GM23338 (cell line): Measurements from ENCODE around the gene CXCL8. TPM values are rescaled to one million over a fixed set of nuclear protein-coding genes. Genes with fewer than 3 reads are reported as not detected.
A peak's percentile ranks its signal among the peaks of the same experiment; 100 is the strongest.

Source experiments
- ATAC-seq: fragments of 200-7000 bp; cut with Tn5 transposase; 3 replicates; pipeline ENCODE4 v1.9.1; 2020
- DNase-seq: peaks from one replicate; pipeline ENCODE4 v3.0.0-alpha.2; 2015; ENCODE audit warnings: low spot score
- H2AFZ ChIP-seq: fragments of 200-600 bp; sonication (generic); 2 replicates; pipeline ENCODE4 v1.8.0; 2016; ENCODE audit warnings: antibody characterized with exemption, mild to moderate bottlenecking, moderate library complexity
- H3F3A ChIP-seq: fragments of 200-600 bp; sonication (generic); replicated peaks from 2 replicates; pipeline ENCODE4 v1.8.0; 2017; ENCODE audit warnings: antibody characterized with exemption, mixed run types, low read depth
- H3K27ac ChIP-seq: fragments of 200-600 bp; sonication (generic); 2 replicates; pipeline ENCODE4 v1.6.1; 2016; ENCODE audit warnings: low read depth
- H3K27me3 ChIP-seq: fragments of 200-600 bp; sonication (generic); 2 replicates; pipeline ENCODE4 v1.8.0; 2016; ENCODE audit warnings: mild to moderate bottlenecking, mixed run types, moderate library complexity; ENCODE audit not compliant: insufficient read depth
- H3K36me3 ChIP-seq: fragments of 200-600 bp; sonication (generic); 2 replicates; pipeline ENCODE4 v1.8.0; 2016; ENCODE audit warnings: mild to moderate bottlenecking; ENCODE audit not compliant: insufficient read depth
- H3K4me1 ChIP-seq: fragments of 200-600 bp; sonication (generic); 2 replicates; pipeline ENCODE4 v1.8.0; 2016; ENCODE audit warnings: mild to moderate bottlenecking, moderate library complexity; ENCODE audit not compliant: insufficient read depth
- H3K4me2 ChIP-seq: fragments of 200-600 bp; sonication (generic); 2 replicates; pipeline ENCODE4 v1.7.1; 2017; ENCODE audit warnings: mixed run types
- H3K4me3 ChIP-seq: fragments of 200-600 bp; sonication (generic); 2 replicates; pipeline ENCODE4 v1.6.1; 2016; ENCODE audit warnings: mixed run types
- H3K79me2 ChIP-seq: fragments of 200-600 bp; sonication (generic); replicated peaks from 2 replicates; pipeline ENCODE4 v1.8.0; 2017; ENCODE audit warnings: mild to moderate bottlenecking; ENCODE audit not compliant: insufficient read depth
- H3K9me2 ChIP-seq: fragments of 200-600 bp; sonication (generic); 2 replicates; pipeline ENCODE4 v1.8.0; 2017; ENCODE audit not compliant: insufficient read depth
- H4K20me1 ChIP-seq: fragments of 200-600 bp; sonication (generic); replicated peaks from 2 replicates; pipeline ENCODE4 v1.8.0; 2017; ENCODE audit warnings: mild to moderate bottlenecking; ENCODE audit not compliant: insufficient read depth
- H3K27ac Mint-ChIP-seq: 2 replicates; pipeline ENCODE4 v1.8.0; 2020; ENCODE audit warnings: inconsistent platforms, mild to moderate bottlenecking, moderate library complexity, mixed read lengths
- H3K27me3 Mint-ChIP-seq: 3 replicates; pipeline ENCODE4 v1.8.0; 2022; ENCODE audit warnings: low read depth, mild to moderate bottlenecking, moderate library complexity, mixed read lengths, inconsistent platforms; ENCODE audit not compliant: insufficient read depth, poor library complexity
- H3K36me3 Mint-ChIP-seq: 3 replicates; pipeline ENCODE4 v1.8.0; 2021; ENCODE audit warnings: low read depth, mild to moderate bottlenecking, inconsistent platforms, moderate library complexity, mixed read lengths
- H3K4me1 Mint-ChIP-seq: 3 replicates; pipeline ENCODE4 v1.8.0; 2020; ENCODE audit warnings: mild to moderate bottlenecking, inconsistent platforms, mixed read lengths
- H3K4me3 Mint-ChIP-seq: 3 replicates; pipeline ENCODE4 v1.8.0; 2021; ENCODE audit warnings: moderate library complexity, mild to moderate bottlenecking, inconsistent platforms, mixed read lengths
- H3K9me3 Mint-ChIP-seq: 3 replicates; pipeline ENCODE4 v1.8.0; 2020; ENCODE audit warnings: moderate library complexity, mild to moderate bottlenecking, inconsistent platforms, mixed read lengths
- EZH2phosphoT487 ChIP-seq: fragments of 200-600 bp; sonication (generic); IDR thresholded peaks from one replicate; pipeline ENCODE4 v1.8.1; 2018; ENCODE audit warnings: antibody characterized with exemption; ENCODE audit not compliant: unreplicated experiment
- JUNB ChIP-seq: IDR thresholded peaks from one replicate; pipeline ENCODE4 v1.6.1; 2016; ENCODE audit warnings: antibody characterized with exemption; ENCODE audit not compliant: unreplicated experiment
- NANOG ChIP-seq: IDR thresholded peaks from 2 replicates; pipeline ENCODE4 v1.6.1; 2016; ENCODE audit warnings: antibody characterized with exemption, borderline replicate concordance
- POLR2AphosphoS5 ChIP-seq: IDR thresholded peaks from 2 replicates; pipeline ENCODE4 v1.6.1; 2016; ENCODE audit warnings: antibody characterized with exemption, low read depth
- ZNF331 ChIP-seq: fragments of 250-450 bp; sonication (Bioruptor Pico); IDR thresholded peaks from 2 replicates; pipeline ENCODE4 v1.5.0; 2020; ENCODE audit warnings: low read depth, mild to moderate bottlenecking, moderate library complexity
- polyA plus RNA-seq: library from polyadenylated mRNA; unstranded; fragments of >200 nt; fragmentation: Nextera tagmentation; extraction: Ambion mirVana; gene quantifications from 2 replicates; pipeline ENCODE4 v1.2.1, GENCODE V29; 2016
- total RNA-seq: library from RNA; depleted of rRNA; stranded (reverse); fragments of >200 nt; shearing (Covaris generic); gene quantifications from 2 replicates; pipeline ENCODE4 v1.2.3, GENCODE V29; 2014
- TF ChIP-seq, protein P1 (sequence below), 2 experiments: fragments of 200-600 bp in 1 of 2; sonication (generic) in 1 of 2; conservative IDR thresholded peaks; 2 replicates each; pipeline versions ENCODE4 v1.5.1 to v1.6.1; 2016 to 2017; ENCODE audit warnings: antibody characterized with exemption in 2 of 2, low read depth in 2 of 2, mild to moderate bottlenecking in 2 of 2, moderate library complexity in 1 of 2
- TF ChIP-seq, protein P2 (sequence below): IDR thresholded peaks from 2 replicates; pipeline ENCODE4 v1.6.1; 2016; ENCODE audit warnings: antibody characterized with exemption
- TF ChIP-seq, protein P3 (sequence below): IDR thresholded peaks from one replicate; pipeline ENCODE4 v1.6.1; 2018; ENCODE audit warnings: antibody characterized with exemption; ENCODE audit not compliant: unreplicated experiment
- TF ChIP-seq, protein P4 (sequence below): fragments of 250-450 bp; sonication (Bioruptor Pico); IDR thresholded peaks from 2 replicates; pipeline ENCODE4 v1.5.0; 2020; ENCODE audit warnings: mild to moderate bottlenecking, moderate library complexity

Gene CXCL8
- total and polyA plus RNA-seq, 2 experiments from 2014 or later = 0.11 TPM; not detected in 1

DNA sequence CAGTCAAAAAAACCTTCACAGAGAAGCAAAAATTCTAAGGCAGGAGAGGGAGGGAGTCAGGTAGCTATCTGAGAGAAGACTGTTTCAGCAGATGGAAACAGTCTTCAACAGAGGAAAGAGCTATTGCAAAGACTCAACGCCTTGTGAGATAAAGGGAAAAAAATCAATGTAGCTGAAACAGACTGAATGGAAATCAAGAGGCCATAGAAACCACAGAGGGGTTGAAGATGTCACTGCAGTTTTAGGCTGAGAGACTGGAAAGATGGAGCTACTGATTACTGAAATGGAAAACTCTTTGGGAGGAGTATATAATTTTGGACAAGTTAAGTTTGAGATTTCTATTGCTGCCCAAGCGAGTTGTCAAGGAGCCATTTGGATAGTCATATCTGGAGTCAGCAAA lies 28.4 kb upstream of the CXCL8 start:
- Histone ChIP-seq H3K27me3 (no peaks in the 10 kb centered on the region), H2AFZ (peak overlapping the region; percentile 57; the same call in 1 of the 2 replicates)

More for the DNA sequence above, 28.4 kb upstream of the CXCL8 start:
- Mint-ChIP-seq H3K4me3 (no peak overlapping the region), H3K27ac (no peak overlapping the region), H3K27me3 (no peaks in the 10 kb centered on the region), H3K4me1 (peaks cover 4% of the 10 kb centered on the region; the same call in 1 of the 3 replicates), H3K36me3 (no peaks in the 10 kb centered on the region), H3K9me3 (no peaks in the 10 kb centered on the region)
- Histone ChIP-seq H3K4me2 (no peak overlapping the region), H3F3A (no peaks in the 10 kb centered on the region), H3K4me1 (no peaks in the 10 kb centered on the region; the same call in 1 of the 2 replicates), H3K36me3 (no peaks in the 10 kb centered on the region), H3K79me2 (no peaks in the 10 kb centered on the region), H3K4me3 (no peak overlapping the region), H3K27ac (no peak overlapping the region), H4K20me1 (no peaks in the 10 kb centered on the region), H3K9me2 (peaks cover 5% of the 10 kb centered on the region; the same call in 1 of the 2 replicates)
- ATAC-seq (no peak), DNase-seq (no peak)
- TF ChIP-seq, protein P1, sequence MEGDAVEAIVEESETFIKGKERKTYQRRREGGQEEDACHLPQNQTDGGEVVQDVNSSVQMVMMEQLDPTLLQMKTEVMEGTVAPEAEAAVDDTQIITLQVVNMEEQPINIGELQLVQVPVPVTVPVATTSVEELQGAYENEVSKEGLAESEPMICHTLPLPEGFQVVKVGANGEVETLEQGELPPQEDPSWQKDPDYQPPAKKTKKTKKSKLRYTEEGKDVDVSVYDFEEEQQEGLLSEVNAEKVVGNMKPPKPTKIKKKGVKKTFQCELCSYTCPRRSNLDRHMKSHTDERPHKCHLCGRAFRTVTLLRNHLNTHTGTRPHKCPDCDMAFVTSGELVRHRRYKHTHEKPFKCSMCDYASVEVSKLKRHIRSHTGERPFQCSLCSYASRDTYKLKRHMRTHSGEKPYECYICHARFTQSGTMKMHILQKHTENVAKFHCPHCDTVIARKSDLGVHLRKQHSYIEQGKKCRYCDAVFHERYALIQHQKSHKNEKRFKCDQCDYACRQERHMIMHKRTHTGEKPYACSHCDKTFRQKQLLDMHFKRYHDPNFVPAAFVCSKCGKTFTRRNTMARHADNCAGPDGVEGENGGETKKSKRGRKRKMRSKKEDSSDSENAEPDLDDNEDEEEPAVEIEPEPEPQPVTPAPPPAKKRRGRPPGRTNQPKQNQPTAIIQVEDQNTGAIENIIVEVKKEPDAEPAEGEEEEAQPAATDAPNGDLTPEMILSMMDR (conservative IDR thresholded peaks at IDR 0.05; ENCODE audit: low read depth in 2 of 2) = no peak
- no peak for TF ChIP-seq POLR2AphosphoS5
- TF ChIP-seq NANOG = no peak
- TF ChIP-seq, protein P2, sequence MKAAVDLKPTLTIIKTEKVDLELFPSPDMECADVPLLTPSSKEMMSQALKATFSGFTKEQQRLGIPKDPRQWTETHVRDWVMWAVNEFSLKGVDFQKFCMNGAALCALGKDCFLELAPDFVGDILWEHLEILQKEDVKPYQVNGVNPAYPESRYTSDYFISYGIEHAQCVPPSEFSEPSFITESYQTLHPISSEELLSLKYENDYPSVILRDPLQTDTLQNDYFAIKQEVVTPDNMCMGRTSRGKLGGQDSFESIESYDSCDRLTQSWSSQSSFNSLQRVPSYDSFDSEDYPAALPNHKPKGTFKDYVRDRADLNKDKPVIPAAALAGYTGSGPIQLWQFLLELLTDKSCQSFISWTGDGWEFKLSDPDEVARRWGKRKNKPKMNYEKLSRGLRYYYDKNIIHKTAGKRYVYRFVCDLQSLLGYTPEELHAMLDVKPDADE = no peak
- no peak for TF ChIP-seq ZNF331 (CRISPR knock-in tag)
- TF ChIP-seq, protein P3, sequence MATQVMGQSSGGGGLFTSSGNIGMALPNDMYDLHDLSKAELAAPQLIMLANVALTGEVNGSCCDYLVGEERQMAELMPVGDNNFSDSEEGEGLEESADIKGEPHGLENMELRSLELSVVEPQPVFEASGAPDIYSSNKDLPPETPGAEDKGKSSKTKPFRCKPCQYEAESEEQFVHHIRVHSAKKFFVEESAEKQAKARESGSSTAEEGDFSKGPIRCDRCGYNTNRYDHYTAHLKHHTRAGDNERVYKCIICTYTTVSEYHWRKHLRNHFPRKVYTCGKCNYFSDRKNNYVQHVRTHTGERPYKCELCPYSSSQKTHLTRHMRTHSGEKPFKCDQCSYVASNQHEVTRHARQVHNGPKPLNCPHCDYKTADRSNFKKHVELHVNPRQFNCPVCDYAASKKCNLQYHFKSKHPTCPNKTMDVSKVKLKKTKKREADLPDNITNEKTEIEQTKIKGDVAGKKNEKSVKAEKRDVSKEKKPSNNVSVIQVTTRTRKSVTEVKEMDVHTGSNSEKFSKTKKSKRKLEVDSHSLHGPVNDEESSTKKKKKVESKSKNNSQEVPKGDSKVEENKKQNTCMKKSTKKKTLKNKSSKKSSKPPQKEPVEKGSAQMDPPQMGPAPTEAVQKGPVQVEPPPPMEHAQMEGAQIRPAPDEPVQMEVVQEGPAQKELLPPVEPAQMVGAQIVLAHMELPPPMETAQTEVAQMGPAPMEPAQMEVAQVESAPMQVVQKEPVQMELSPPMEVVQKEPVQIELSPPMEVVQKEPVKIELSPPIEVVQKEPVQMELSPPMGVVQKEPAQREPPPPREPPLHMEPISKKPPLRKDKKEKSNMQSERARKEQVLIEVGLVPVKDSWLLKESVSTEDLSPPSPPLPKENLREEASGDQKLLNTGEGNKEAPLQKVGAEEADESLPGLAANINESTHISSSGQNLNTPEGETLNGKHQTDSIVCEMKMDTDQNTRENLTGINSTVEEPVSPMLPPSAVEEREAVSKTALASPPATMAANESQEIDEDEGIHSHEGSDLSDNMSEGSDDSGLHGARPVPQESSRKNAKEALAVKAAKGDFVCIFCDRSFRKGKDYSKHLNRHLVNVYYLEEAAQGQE = no peak
- TF ChIP-seq EZH2phosphoT487 = no peak
- TF ChIP-seq JUNB = no peak
- TF ChIP-seq, protein P4, sequence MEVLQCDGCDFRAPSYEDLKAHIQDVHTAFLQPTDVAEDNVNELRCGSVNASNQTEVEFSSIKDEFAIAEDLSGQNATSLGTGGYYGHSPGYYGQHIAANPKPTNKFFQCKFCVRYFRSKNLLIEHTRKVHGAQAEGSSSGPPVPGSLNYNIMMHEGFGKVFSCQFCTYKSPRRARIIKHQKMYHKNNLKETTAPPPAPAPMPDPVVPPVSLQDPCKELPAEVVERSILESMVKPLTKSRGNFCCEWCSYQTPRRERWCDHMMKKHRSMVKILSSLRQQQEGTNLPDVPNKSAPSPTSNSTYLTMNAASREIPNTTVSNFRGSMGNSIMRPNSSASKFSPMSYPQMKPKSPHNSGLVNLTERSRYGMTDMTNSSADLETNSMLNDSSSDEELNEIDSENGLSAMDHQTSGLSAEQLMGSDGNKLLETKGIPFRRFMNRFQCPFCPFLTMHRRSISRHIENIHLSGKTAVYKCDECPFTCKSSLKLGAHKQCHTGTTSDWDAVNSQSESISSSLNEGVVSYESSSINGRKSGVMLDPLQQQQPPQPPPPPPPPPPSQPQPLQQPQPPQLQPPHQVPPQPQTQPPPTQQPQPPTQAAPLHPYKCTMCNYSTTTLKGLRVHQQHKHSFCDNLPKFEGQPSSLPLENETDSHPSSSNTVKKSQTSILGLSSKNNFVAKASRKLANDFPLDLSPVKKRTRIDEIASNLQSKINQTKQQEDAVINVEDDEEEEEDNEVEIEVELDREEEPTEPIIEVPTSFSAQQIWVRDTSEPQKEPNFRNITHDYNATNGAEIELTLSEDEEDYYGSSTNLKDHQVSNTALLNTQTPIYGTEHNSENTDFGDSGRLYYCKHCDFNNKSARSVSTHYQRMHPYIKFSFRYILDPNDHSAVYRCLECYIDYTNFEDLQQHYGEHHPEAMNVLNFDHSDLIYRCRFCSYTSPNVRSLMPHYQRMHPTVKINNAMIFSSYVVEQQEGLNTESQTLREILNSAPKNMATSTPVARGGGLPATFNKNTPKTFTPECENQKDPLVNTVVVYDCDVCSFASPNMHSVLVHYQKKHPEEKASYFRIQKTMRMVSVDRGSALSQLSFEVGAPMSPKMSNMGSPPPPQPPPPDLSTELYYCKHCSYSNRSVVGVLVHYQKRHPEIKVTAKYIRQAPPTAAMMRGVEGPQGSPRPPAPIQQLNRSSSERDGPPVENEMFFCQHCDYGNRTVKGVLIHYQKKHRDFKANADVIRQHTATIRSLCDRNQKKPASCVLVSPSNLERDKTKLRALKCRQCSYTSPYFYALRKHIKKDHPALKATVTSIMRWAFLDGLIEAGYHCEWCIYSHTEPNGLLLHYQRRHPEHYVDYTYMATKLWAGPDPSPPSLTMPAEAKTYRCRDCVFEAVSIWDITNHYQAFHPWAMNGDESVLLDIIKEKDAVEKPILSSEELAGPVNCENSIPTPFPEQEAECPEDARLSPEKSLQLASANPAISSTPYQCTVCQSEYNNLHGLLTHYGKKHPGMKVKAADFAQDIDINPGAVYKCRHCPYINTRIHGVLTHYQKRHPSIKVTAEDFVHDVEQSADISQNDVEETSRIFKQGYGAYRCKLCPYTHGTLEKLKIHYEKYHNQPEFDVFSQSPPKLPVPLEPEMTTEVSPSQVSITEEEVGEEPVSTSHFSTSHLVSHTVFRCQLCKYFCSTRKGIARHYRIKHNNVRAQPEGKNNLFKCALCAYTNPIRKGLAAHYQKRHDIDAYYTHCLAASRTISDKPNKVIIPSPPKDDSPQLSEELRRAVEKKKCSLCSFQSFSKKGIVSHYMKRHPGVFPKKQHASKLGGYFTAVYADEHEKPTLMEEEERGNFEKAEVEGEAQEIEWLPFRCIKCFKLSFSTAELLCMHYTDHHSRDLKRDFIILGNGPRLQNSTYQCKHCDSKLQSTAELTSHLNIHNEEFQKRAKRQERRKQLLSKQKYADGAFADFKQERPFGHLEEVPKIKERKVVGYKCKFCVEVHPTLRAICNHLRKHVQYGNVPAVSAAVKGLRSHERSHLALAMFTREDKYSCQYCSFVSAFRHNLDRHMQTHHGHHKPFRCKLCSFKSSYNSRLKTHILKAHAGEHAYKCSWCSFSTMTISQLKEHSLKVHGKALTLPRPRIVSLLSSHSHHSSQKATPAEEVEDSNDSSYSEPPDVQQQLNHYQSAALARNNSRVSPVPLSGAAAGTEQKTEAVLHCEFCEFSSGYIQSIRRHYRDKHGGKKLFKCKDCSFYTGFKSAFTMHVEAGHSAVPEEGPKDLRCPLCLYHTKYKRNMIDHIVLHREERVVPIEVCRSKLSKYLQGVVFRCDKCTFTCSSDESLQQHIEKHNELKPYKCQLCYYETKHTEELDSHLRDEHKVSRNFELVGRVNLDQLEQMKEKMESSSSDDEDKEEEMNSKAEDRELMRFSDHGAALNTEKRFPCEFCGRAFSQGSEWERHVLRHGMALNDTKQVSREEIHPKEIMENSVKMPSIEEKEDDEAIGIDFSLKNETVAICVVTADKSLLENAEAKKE (CRISPR knock-in tag) = no peak
